Fibroblast of the conjunctiva (primary cell): ENCODE data around the gene ARHGAP22.
"Not testable (repeated sequence)": the region's sequence is repeated elsewhere in the genome, so short reads cannot be mapped to it uniquely, and the experiment has no call there.

Source experiments
- DNase-seq: peaks from one replicate; pipeline ENCODE4 v3.0.0-alpha.2; 2010; ENCODE audit warnings: low read depth

Gene ARHGAP22

GRCh38 chr10:48450233-48450740 lies 154.6 kb downstream of the ARHGAP22 start:
- DNase-seq: no peak

- DNase-seq: no peak
Measured at GRCh38 chr10:48449501-48450232, 155.2 kb downstream of the ARHGAP22 start.

- DNase-seq: no peak
Measured at GRCh38 chr10:48448796-48449195, 156.1 kb downstream of the ARHGAP22 start.

- no peak for DNase-seq
Measured at GRCh38 chr10:48447356-48448215, 157.3 kb downstream of the ARHGAP22 start.

- no peak for DNase-seq
Measured at GRCh38 chr10:48446785-48447184, 158.1 kb downstream of the ARHGAP22 start.

- DNase-seq: no peak
Measured at GRCh38 chr10:48445932-48446331, 158.9 kb downstream of the ARHGAP22 start.

- DNase-seq: no peak
Measured at GRCh38 chr10:48444861-48445841, 159.7 kb downstream of the ARHGAP22 start.

GRCh38 chr10:48444266-48444665 lies 160.6 kb downstream of the ARHGAP22 start:
- DNase-seq: no peak

- DNase-seq: no peak
Measured at GRCh38 chr10:48442809-48443177, 162.1 kb downstream of the ARHGAP22 start.

GRCh38 chr10:48442090-48442808 lies 162.6 kb downstream of the ARHGAP22 start:
- DNase-seq: no peak

- DNase-seq: no peak
Measured at GRCh38 chr10:48440771-48441170, 164.1 kb downstream of the ARHGAP22 start.

- no peak for DNase-seq
Measured at GRCh38 chr10:48439581-48440041, 165.3 kb downstream of the ARHGAP22 start.

GRCh38 chr10:48439031-48439430 lies 165.8 kb downstream of the ARHGAP22 start:
- DNase-seq: no peak

GRCh38 chr10:48437546-48437945 lies 167.3 kb downstream of the ARHGAP22 start:
- no peak for DNase-seq

- DNase-seq: no peak
Measured at GRCh38 chr10:48431871-48432270, 173.0 kb downstream of the ARHGAP22 start.

GRCh38 chr10:48430402-48430993 lies 174.4 kb downstream of the ARHGAP22 start:
- DNase-seq: no peak

GRCh38 chr10:48429309-48429708 lies 175.6 kb downstream of the ARHGAP22 start:
- DNase-seq: no peak

- DNase-seq: no peak
Measured at GRCh38 chr10:48428896-48429295, 176.0 kb downstream of the ARHGAP22 start.

- no peak for DNase-seq
Measured at GRCh38 chr10:48423884-48424283, 181.0 kb downstream of the ARHGAP22 start.

- DNase-seq: not testable (repeated sequence)
Measured at GRCh38 chr10:48421862-48422261, 183.0 kb downstream of the ARHGAP22 start.

- DNase-seq: no peak
Measured at GRCh38 chr10:48419714-48420113, 185.2 kb downstream of the ARHGAP22 start.
